AG04449 (cell line): Measurements from ENCODE around the gene U2AF2.
"Not testable (repeated sequence)": the region's sequence is repeated elsewhere in the genome, so short reads cannot be mapped to it uniquely, and the experiment has no call there.

Experiments used
- CTCF ChIA-PET: fragments of 350-600 bp; formaldehyde crosslinking; extraction: SDS; loops from one replicate; lab custom pipeline; 2021; ENCODE audit warnings: antibody characterized with exemption; lab: Yijun Ruan, JAX
- POLR2A ChIA-PET: fragments of 400-600, 350-600 bp; formaldehyde crosslinking; extraction: SDS; loops from one replicate; lab custom pipeline; 2020; ENCODE audit warnings: antibody characterized with exemption, inconsistent platforms; lab: Yijun Ruan, JAX
- DNase-seq: peaks from one replicate; pipeline ENCODE4 v3.0.0-alpha.2; 2010; ENCODE audit warnings: low read depth, low spot score
- H3K4me3 ChIP-seq: 2 replicates; pipeline ENCODE4 v1.5.1; 2011; ENCODE audit warnings: low read depth, mild to moderate bottlenecking, control low read depth, low read length
- TF ChIP-seq, protein P1 (sequence below): IDR thresholded peaks from one replicate; pipeline ENCODE4 v1.5.1; 2011; ENCODE audit warnings: mild to moderate bottlenecking, moderate library complexity, low read length, control low read depth, inconsistent platforms; ENCODE audit not compliant: insufficient read depth; ENCODE audit errors: missing control alignments

The U2AF2 gene

DNA sequence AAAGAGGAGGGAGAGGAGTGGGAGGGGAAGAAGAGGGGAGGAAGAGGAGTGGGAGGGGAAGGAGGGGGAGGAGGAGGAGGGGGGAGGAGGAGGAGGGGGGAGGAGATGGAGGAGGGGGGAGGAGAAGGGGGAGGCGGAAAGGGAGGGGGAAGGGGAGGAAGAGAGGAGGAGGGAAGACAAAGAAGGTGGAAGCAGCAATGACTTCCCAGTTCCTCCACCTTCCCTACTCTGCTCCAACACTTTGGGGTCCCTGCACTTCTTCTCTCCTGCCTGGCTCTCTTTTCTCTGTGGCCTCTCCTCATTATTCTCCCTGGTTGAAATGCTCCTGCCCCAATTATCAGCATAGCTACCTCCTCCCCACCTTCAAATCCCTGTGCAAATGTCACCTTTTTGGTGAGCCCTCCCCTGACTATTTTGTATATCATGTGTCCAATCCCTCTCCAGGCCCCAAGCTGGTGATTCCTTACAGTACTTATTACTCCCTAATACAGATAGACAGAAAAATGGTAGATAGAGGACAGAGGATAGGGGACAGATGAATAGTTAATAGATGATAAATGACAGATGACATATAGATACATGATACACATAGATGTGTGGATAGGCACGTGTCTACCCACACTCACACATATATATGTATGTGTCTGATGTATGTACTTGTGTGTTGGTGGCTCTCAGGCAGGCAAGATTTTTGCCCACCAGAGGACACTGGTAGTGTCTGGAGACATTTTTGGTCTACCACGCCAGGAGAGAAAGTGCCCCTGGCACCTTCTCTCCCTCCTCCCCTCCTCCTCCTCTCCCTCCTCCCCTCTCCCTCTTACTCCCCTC lies 58.2 kb downstream of the U2AF2 start:
- CTCF ChIA-PET = no interaction called here
- POLR2A ChIA-PET = no interaction called here
- DNase-seq = no peak
- H3K4me3 ChIP-seq = no peak overlapping the region
- TF ChIP-seq, protein P1, sequence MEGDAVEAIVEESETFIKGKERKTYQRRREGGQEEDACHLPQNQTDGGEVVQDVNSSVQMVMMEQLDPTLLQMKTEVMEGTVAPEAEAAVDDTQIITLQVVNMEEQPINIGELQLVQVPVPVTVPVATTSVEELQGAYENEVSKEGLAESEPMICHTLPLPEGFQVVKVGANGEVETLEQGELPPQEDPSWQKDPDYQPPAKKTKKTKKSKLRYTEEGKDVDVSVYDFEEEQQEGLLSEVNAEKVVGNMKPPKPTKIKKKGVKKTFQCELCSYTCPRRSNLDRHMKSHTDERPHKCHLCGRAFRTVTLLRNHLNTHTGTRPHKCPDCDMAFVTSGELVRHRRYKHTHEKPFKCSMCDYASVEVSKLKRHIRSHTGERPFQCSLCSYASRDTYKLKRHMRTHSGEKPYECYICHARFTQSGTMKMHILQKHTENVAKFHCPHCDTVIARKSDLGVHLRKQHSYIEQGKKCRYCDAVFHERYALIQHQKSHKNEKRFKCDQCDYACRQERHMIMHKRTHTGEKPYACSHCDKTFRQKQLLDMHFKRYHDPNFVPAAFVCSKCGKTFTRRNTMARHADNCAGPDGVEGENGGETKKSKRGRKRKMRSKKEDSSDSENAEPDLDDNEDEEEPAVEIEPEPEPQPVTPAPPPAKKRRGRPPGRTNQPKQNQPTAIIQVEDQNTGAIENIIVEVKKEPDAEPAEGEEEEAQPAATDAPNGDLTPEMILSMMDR = no peak

DNA sequence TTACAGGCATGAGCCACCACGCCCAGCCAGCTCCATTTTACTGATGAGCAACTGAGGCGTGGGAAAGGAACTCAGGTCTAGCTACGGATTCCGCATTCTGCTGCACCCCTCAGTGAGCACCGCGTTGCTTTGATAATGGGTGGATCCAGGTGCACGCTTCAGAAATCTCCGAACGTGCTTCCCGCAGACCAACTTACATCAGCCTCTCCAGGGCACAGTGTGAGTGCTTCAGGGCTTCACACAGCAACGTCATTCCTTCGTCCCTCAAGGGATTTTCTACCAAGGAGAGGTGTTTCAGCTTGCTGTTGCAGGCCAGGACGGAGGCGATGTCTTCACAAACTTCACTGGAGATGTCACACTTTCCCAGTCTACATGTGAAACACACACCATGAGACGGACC lies 61.7 kb downstream of the U2AF2 start:
- ChIA-PET POLR2A (no interaction called here), CTCF (no interaction called here)
- no peak for DNase-seq
- TF ChIP-seq, protein P1 = no peak
- H3K4me3 ChIP-seq = no peak overlapping the region

DNA sequence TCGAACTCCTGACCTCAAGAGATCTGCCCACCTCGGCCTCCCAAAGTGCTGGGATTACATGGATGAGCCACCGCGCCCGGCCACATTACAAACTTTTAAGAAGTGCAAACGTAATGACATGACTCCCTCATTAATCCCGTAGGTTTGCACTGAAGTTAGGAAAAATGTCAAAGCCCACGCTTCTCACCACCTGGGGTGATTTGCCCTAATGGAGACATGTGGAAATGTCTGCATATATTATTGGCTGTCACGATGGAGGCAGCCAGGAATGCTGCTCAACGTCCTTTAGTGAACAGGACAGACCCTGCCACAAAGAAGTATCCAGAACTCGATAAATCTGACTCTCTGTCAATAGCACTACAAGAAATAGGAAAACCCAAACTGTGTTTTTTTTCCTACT lies 62.4 kb downstream of the U2AF2 start:
- no peak for DNase-seq
- POLR2A ChIA-PET = no interaction called here
- TF ChIP-seq, protein P1 = no peak
- H3K4me3 ChIP-seq = no peak overlapping the region
- CTCF ChIA-PET = no interaction called here

DNA sequence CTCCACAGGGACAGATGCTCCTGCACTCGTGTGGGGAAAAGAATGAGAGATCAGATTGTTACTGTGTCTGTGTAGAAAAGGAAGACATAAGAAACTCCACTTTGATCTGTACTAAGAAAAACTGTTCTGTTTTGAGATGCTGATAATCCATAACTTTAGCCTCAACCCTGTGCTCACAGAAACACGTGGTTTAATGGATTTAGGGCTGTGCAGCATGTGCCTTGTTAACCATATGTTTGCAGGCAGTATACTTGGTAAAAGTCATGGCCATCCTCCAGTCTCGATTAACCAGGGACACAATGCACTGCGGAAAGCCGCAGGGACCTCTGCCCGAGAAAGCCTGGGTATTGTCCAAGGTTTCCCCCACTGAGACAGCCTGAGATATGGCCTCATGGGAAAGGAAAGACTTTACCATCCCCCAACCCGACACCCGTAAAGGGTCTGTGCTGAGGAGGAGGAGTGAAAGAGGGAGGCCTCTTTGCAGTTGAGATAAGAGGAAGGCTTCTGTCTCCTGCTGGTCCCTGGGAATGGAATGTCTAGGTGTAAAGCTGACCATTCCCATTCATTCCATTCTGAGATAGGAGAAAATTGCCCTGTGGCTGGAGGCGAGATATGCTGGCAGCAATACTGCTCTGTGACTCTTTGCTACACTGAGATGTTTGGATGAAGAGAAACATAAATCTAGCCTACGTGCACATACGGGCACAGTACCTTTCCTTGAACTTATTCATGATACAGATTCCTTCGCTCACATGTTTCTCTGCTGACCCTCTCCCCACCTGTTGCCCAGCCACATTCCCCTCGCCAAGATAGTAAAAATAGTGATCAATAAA lies 63.3 kb downstream of the U2AF2 start:
- DNase-seq, CTCF ChIA-PET, POLR2A ChIA-PET, H3K4me3 ChIP-seq: not testable (repeated sequence)

DNA sequence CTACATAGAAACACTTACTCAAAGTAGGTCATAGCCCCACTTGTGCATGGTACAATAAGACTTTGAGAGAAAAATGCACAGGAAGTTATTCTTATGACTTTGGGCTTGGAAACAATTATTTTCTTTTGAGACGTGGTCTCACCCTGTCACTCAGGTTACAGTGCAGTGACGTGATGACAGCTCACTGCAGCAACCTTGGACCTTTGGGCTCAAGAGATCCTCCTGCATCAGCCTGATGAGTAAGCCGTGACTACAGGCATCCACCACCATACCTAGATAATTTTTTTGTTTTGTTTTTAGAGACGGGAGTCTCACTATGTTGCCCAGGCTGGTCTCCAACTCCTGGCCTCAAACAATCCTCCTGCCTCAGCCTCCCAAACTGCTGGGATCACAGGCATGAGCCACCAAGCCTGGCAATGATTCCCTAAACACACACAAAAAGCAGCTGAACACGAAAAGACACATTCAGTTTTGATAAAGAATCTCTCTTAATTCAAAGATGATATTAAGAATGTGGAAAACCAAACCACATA lies 65.4 kb downstream of the U2AF2 start:
- no peak overlapping the region for H3K4me3 ChIP-seq
- CTCF ChIA-PET = no interaction called here
- TF ChIP-seq, protein P1 = no peak
- no peak for DNase-seq
- POLR2A ChIA-PET = no interaction called here

DNA sequence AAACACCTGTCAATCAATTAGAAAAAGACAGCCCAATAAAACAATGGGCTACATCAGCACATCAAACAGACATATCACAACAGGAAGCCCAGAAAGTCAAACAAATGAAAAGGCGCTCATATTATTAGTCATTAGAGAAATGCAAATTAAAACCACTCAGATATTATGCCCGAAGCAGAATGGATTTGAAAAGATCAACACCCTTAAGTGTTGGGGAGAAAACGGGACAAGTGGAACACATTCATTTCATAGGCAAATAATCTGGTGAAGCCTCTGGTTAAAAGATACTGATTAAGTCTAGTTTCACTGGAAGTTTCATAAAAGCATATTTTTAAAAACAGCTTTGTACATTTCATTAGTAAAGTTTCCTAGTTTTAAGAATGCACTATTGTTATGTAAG lies 66.0 kb downstream of the U2AF2 start:
- POLR2A ChIA-PET = no interaction called here
- no peak for DNase-seq
- no peak overlapping the region for H3K4me3 ChIP-seq
- TF ChIP-seq, protein P1 = no peak
- CTCF ChIA-PET = no interaction called here
